ENCODE results near the gene MCRS1.

GRCh38 chr12:49539406-49540228 is 28.3 kb downstream of the MCRS1 start:
- no peak for TF ChIP-seq POLR2A (IDR thresholded peaks at IDR 0.05; ENCODE audit: low read depth, low read length)
- TF ChIP-seq MAX (IDR thresholded peaks at IDR 0.05; ENCODE audit: insufficient read depth, insufficient read length), result no peak
- TF ChIP-seq CTCF (IDR thresholded peaks at IDR 0.05; ENCODE audit: extremely low read depth in 1 of 2, insufficient read depth in 1 of 2, low read depth in 1 of 2, low read length in 2 of 2), result no peak
- peak; percentile 100 for TF ChIP-seq EZH2 (IDR thresholded peaks at IDR 0.05; ENCODE audit: borderline replicate concordance, low read depth, low read length, severe bottlenecking)
- no peak for TF ChIP-seq POLR2AphosphoS5 (IDR thresholded peaks at IDR 0.05; ENCODE audit: insufficient read depth, low read depth, low read length)
- TF ChIP-seq MYC (IDR thresholded peaks at IDR 0.05; ENCODE audit: low read depth, low read length), result no peak
